Type B pancreatic cell (in vitro differentiated cells): Measurements from ENCODE around the gene BTF3L4. TPM values are rescaled to one million over a fixed set of nuclear protein-coding genes. Genes with fewer than 3 reads are reported as not detected.
A peak's percentile ranks its signal among the peaks of the same experiment; 100 is the strongest.
"Not testable (repeated sequence)": the region's sequence is repeated elsewhere in the genome, so short reads cannot be mapped to it uniquely, and the experiment has no call there.

Source experiments
- DNase-seq: peaks from one replicate; pipeline ENCODE4 v3.0.0; 2021; ENCODE audit warnings: mixed read lengths; ENCODE audit not compliant: unreplicated experiment; ENCODE audit errors: extremely low spot score
- H3K27ac Mint-ChIP-seq: 2 replicates; pipeline ENCODE4 v1.8.0; 2021; ENCODE audit warnings: mild to moderate bottlenecking, mixed read lengths
- H3K27me3 Mint-ChIP-seq: 2 replicates; pipeline ENCODE4 v1.8.0; 2021; ENCODE audit warnings: mixed read lengths
- H3K36me3 Mint-ChIP-seq: 2 replicates; pipeline ENCODE4 v1.8.0; 2021; ENCODE audit warnings: mixed read lengths
- H3K4me1 Mint-ChIP-seq: one replicate; pipeline ENCODE4 v1.8.0; 2021; ENCODE audit warnings: mixed read lengths; ENCODE audit not compliant: unreplicated experiment
- H3K4me3 Mint-ChIP-seq: 2 replicates; pipeline ENCODE4 v1.8.0; 2021; ENCODE audit warnings: mild to moderate bottlenecking, mixed read lengths
- H3K9me3 Mint-ChIP-seq: 2 replicates; pipeline ENCODE4 v1.8.0; 2021; ENCODE audit warnings: mixed read lengths
- total RNA-seq: library from RNA; stranded (reverse); gene quantifications from 2 replicates; pipeline ENCODE4 v1.2.1, GENCODE V29; 2021; ENCODE audit warnings: low replicate concordance
- TF ChIP-seq, protein P1 (sequence below): fragments of 200-600 bp; sonication (generic); conservative IDR thresholded peaks from 2 replicates; pipeline ENCODE4 v1.5.0; 2021; ENCODE audit warnings: antibody characterized with exemption, mild to moderate bottlenecking

The BTF3L4 gene
- total RNA-seq, 1 donor from 2014 or later = 73.4 TPM

DNA sequence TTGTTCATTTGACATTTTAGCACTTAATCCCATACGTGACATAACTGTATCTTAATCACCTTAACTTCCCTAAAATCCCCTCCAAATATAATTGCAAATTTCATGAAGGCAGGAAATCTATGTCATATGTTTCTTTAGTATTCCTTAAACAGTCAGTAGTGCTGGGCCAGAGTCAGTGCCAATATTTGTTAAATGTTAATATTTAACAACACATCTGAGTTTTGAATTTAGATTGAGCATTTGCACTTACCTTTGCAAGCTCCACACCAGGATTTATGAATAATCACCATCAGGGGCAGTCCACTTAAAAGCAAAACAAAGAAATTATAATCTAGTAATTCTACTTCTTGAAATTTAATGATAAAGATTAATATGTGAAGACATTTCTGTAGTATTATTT lies 27.8 kb upstream of the BTF3L4 start:
- TF ChIP-seq, protein P1, sequence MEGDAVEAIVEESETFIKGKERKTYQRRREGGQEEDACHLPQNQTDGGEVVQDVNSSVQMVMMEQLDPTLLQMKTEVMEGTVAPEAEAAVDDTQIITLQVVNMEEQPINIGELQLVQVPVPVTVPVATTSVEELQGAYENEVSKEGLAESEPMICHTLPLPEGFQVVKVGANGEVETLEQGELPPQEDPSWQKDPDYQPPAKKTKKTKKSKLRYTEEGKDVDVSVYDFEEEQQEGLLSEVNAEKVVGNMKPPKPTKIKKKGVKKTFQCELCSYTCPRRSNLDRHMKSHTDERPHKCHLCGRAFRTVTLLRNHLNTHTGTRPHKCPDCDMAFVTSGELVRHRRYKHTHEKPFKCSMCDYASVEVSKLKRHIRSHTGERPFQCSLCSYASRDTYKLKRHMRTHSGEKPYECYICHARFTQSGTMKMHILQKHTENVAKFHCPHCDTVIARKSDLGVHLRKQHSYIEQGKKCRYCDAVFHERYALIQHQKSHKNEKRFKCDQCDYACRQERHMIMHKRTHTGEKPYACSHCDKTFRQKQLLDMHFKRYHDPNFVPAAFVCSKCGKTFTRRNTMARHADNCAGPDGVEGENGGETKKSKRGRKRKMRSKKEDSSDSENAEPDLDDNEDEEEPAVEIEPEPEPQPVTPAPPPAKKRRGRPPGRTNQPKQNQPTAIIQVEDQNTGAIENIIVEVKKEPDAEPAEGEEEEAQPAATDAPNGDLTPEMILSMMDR = no peak
- H3K4me3 Mint-ChIP-seq = no peak overlapping the region
- no peak overlapping the region for H3K27ac Mint-ChIP-seq
- no peaks in the 10 kb centered on the region for H3K27me3 Mint-ChIP-seq
- peaks cover 18% of the 10 kb centered on the region for H3K36me3 Mint-ChIP-seq
- H3K4me1 Mint-ChIP-seq = peaks cover 20% of the 10 kb centered on the region
- no peaks in the 10 kb centered on the region for H3K9me3 Mint-ChIP-seq
- no peak for DNase-seq

GRCh38 chr1:52028839-52029238 lies 27.3 kb upstream of the BTF3L4 start:
- DNase-seq, H3K9me3 Mint-ChIP-seq: not testable (repeated sequence)
- H3K36me3 Mint-ChIP-seq = peaks cover 15% of the 10 kb centered on the region

DNA sequence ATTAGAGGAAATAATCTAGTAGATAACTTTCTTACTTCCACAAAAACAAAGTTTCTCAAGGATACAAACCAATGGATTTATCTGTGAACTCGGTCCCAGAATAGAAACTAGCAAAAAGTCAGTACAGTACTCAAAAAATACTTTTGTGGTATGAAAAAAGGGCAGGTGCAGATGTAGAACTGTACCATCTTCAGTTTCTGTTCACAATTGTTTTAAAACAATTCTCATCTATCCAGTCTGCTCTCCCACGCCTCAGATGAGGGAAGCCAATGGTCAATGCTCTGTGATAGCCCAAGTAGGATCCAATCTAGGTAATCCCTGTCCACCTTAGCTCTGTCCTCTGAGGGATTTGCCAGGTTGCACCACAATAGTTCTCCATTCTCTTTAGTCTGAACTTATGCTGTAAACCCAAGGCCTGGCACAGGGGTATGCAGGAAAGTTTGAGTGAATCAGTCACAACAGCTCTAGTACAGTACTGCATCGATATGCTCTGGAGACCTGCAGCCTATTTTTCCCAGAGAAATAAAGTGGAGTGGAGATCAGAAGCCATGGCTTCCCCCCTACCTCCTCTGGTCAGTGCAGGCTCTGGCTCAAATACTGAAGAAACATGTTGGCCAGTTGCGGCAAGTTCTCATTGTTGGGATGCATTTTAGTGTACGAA lies 23.8 kb upstream of the BTF3L4 start:
- TF ChIP-seq, protein P1 = no peak
- Mint-ChIP-seq H3K27me3 (no peaks in the 10 kb centered on the region), H3K4me3 (peak overlapping the region; percentile 93), H3K4me1 (peaks cover 27% of the 10 kb centered on the region), H3K9me3 (no peaks in the 10 kb centered on the region), H3K27ac (peak overlapping the region; percentile 89), H3K36me3 (peaks cover 7% of the 10 kb centered on the region)
- no peak for DNase-seq

More at GRCh38 chr1:52028839-52029238, 27.3 kb upstream of the BTF3L4 start:
- not testable (repeated sequence) for H3K4me3 Mint-ChIP-seq, H3K27me3 Mint-ChIP-seq, H3K27ac Mint-ChIP-seq
- H3K4me1 Mint-ChIP-seq = peaks cover 22% of the 10 kb centered on the region

GRCh38 chr1:52032785-52033131 lies 23.3 kb upstream of the BTF3L4 start:
- TF ChIP-seq, protein P1 = no peak
- peaks cover 7% of the 10 kb centered on the region for H3K36me3 Mint-ChIP-seq
- H3K4me1 Mint-ChIP-seq = peaks cover 27% of the 10 kb centered on the region
- peak overlapping the region; percentile 93 for H3K4me3 Mint-ChIP-seq
- no peaks in the 10 kb centered on the region for H3K9me3 Mint-ChIP-seq
- DNase-seq = no peak
- no peaks in the 10 kb centered on the region for H3K27me3 Mint-ChIP-seq
- H3K27ac Mint-ChIP-seq = peak overlapping the region; percentile 89

- TF ChIP-seq, protein P1 = no peak
- Mint-ChIP-seq H3K4me3 (peak within 1 kb of the TSS; percentile 93), H3K27me3 (no peaks in the 10 kb centered on the region), H3K4me1 (peaks cover 27% of the 10 kb centered on the region), H3K27ac (peak within 1 kb of the TSS; percentile 89), H3K36me3 (peaks cover 7% of the 10 kb centered on the region), H3K9me3 (no peaks in the 10 kb centered on the region)
- DNase-seq = peak; percentile 83
Observed at GRCh38 chr1:52033190-52034049, 22.7 kb upstream of the BTF3L4 start, which contains the start of gene KTI12. Gene KTI12 (minus strand): TSS chr1:52033810. CDS start chr1:52033761, 49 bp downstream.

GRCh38 chr1:52034050-52034384 lies 22.1 kb upstream of the BTF3L4 start:
- DNase-seq = no peak
- Mint-ChIP-seq H3K27ac (peak overlapping the region; percentile 89), H3K9me3 (no peaks in the 10 kb centered on the region), H3K4me3 (peak overlapping the region; percentile 93), H3K27me3 (no peaks in the 10 kb centered on the region), H3K36me3 (peaks cover 7% of the 10 kb centered on the region), H3K4me1 (peaks cover 27% of the 10 kb centered on the region)
- TF ChIP-seq, protein P1 = no peak
